Vagina (tissue), 2 donors: ENCODE results near the gene OR56A4.

Experiments used
- CTCF ChIP-seq, 3 experiments: fragments of 450-650 bp in 2 of 3; fragments of 200-600 bp in 1 of 3; sonication (generic) in 1 of 3; IDR thresholded peaks; one replicate each; pipeline ENCODE4 v1.5.1; 2017 to 2019; ENCODE audit warnings: antibody characterized with exemption in 3 of 3, mild to moderate bottlenecking in 2 of 3, moderate library complexity in 2 of 3
- POLR2AphosphoS5 ChIP-seq, 2 donors: sonication (generic); formaldehyde crosslinking; IDR thresholded peaks; one replicate each; pipeline ENCODE4 v1.9.0; 2017; ENCODE audit warnings: antibody characterized with exemption in 2 of 2, mild to moderate bottlenecking in 2 of 2, low read depth in 1 of 2; ENCODE audit not compliant: insufficient read depth in 1 of 2

GRCh38 chr11:5994791-5995190 is 12.0 kb downstream of the OR56A4 start:
- TF ChIP-seq POLR2AphosphoS5 (IDR thresholded peaks at IDR 0.05; ENCODE audit: insufficient read depth in 1 of 2, low read depth in 1 of 2): no peak
- TF ChIP-seq CTCF (IDR thresholded peaks at IDR 0.05): no peak
